ENCODE results near the gene RHD.
"Not testable (repeated sequence)": the region's sequence is repeated elsewhere in the genome, so short reads cannot be mapped to it uniquely, and the experiment has no call there.

RHD gene

GRCh38 chr1:25272238-25272637, at the start of gene RHD:
RHD (plus strand) TSS chr1:25272509; CDS start chr1:25272548, 39 bp downstream.
- not testable (repeated sequence) for FAIRE-seq

- no peak for FAIRE-seq
These were observed 49.7 kb upstream of the RHD start for GRCh38 chr1:25222606-25223005.

- FAIRE-seq: no peak
These were observed 48.8 kb upstream of the RHD start for GRCh38 chr1:25223471-25223870.

GRCh38 chr1:25232027-25232865, 40.1 kb upstream of the RHD start, which contains the start of gene SYF2:
SYF2 (minus strand) TSS chr1:25232502; CDS start chr1:25232467, 35 bp downstream.
- FAIRE-seq: peak; percentile 88

GRCh38 chr1:25232866-25233784, 39.2 kb upstream of the RHD start:
- FAIRE-seq: no peak

GRCh38 chr1:25235411-25235810, 36.9 kb upstream of the RHD start:
- FAIRE-seq: not testable (repeated sequence)

GRCh38 chr1:25236261-25236660, 36.0 kb upstream of the RHD start:
- FAIRE-seq: not testable (repeated sequence)

GRCh38 chr1:25238046-25238445, 34.3 kb upstream of the RHD start:
- no peak for FAIRE-seq

- FAIRE-seq: no peak
These were observed 32.4 kb upstream of the RHD start for GRCh38 chr1:25239681-25240541.

- no peak for FAIRE-seq
These were observed 28.4 kb upstream of the RHD start for GRCh38 chr1:25243907-25244306.

GRCh38 chr1:25245393-25245792, 26.9 kb upstream of the RHD start:
- no peak for FAIRE-seq

GRCh38 chr1:25245809-25246599, 26.3 kb upstream of the RHD start:
- FAIRE-seq: no peak

GRCh38 chr1:25246600-25247023, 25.7 kb upstream of the RHD start:
- FAIRE-seq: no peak

- no peak for FAIRE-seq
These were observed 25.1 kb upstream of the RHD start, which contains the start of gene RSRP1 for GRCh38 chr1:25247024-25247828. RSRP1 (minus strand) TSS chr1:25247454; CDS start chr1:25246963, 491 bp downstream.

- FAIRE-seq: no peak
These were observed 24.2 kb upstream of the RHD start for GRCh38 chr1:25247829-25248754.

GRCh38 chr1:25253911-25254310, 18.4 kb upstream of the RHD start:
- no peak for FAIRE-seq

GRCh38 chr1:25255706-25256577, 16.4 kb upstream of the RHD start:
- no peak for FAIRE-seq

GRCh38 chr1:25256578-25256965, 15.7 kb upstream of the RHD start:
- FAIRE-seq: no peak

All from endometrium (tissue), 2 donors.